Dermis microvascular lymphatic vessel endothelial cell (primary cell): ENCODE data around the gene GFOD1. TPM values are rescaled to one million over a fixed set of nuclear protein-coding genes. Genes with fewer than 3 reads are reported as not detected.

Experiments used
- DNase-seq, 2 donors: peaks; one replicate each; pipeline versions ENCODE4 v3.0.0 to v3.0.0-alpha.2; 2010; ENCODE audit warnings: low read depth in 2 of 2
- total RNA-seq: library from RNA; depleted of rRNA; stranded (reverse); fragments of >200 nt; gene quantifications from 2 replicates; pipeline ENCODE4 v1.2.1, GENCODE V29; 2014

The GFOD1 gene
- total RNA-seq, 1 donor from 2014 or later, result 26.7 TPM

GRCh38 chr6:13383328-13384163 is 103.9 kb downstream of the GFOD1 start:
- peak in 1 of 2 donors; percentile 25 for DNase-seq

GRCh38 chr6:13380761-13381160 is 106.6 kb downstream of the GFOD1 start:
- no peak for DNase-seq

GRCh38 chr6:13378669-13379590 is 108.5 kb downstream of the GFOD1 start:
- no peak for DNase-seq

GRCh38 chr6:13377054-13377758 is 110.2 kb downstream of the GFOD1 start:
- no peak for DNase-seq

GRCh38 chr6:13375360-13375878 is 112.0 kb downstream of the GFOD1 start:
- DNase-seq, result peak in 1 of 2 donors; percentile 44

- DNase-seq, result no peak
These were observed 113.5 kb downstream of the GFOD1 start for GRCh38 chr6:13373919-13374318.

- DNase-seq, result peak; percentile 16 to 66
These were observed 113.9 kb downstream of the GFOD1 start for GRCh38 chr6:13373488-13373886.

- DNase-seq, result peak in 1 of 2 donors; percentile 11
These were observed 114.5 kb downstream of the GFOD1 start for GRCh38 chr6:13372688-13373487.

- no peak for DNase-seq
These were observed 115.3 kb downstream of the GFOD1 start for GRCh38 chr6:13372076-13372475.

- no peak for DNase-seq
These were observed 115.9 kb downstream of the GFOD1 start for GRCh38 chr6:13371421-13372072.

- no peak for DNase-seq
These were observed 116.8 kb downstream of the GFOD1 start for GRCh38 chr6:13370623-13371022.

- DNase-seq, result no peak
These were observed 117.8 kb downstream of the GFOD1 start for GRCh38 chr6:13369591-13369990.

GRCh38 chr6:13368731-13369115 is 118.7 kb downstream of the GFOD1 start:
- DNase-seq, result no peak

- no peak for DNase-seq
These were observed 119.2 kb downstream of the GFOD1 start for GRCh38 chr6:13368079-13368730.

GRCh38 chr6:13367396-13367795 is 120.0 kb downstream of the GFOD1 start:
- DNase-seq, result peak in 1 of 2 donors; percentile 41

GRCh38 chr6:13365320-13365719 is 122.1 kb downstream of the GFOD1 start:
- DNase-seq, result no peak

GRCh38 chr6:13364842-13365241 is 122.6 kb downstream of the GFOD1 start:
- no peak for DNase-seq

- DNase-seq, result no peak
These were observed 125.0 kb downstream of the GFOD1 start for GRCh38 chr6:13362412-13362811.

- DNase-seq, result no peak
These were observed 126.5 kb downstream of the GFOD1 start for GRCh38 chr6:13360671-13361540.
